Activated effector memory CD4-positive, alpha-beta T cell treated with anti-CD3 and anti-CD28 coated beads, Interleukin-2, amount 50 U/mL, for 16 hours (primary cell): Measurements from ENCODE around the gene MOCS2.

ENCODE experiments used
- DNase-seq: peaks from one replicate; pipeline ENCODE4 v3.0.0-alpha.2; 2020

MOCS2 gene

DNA sequence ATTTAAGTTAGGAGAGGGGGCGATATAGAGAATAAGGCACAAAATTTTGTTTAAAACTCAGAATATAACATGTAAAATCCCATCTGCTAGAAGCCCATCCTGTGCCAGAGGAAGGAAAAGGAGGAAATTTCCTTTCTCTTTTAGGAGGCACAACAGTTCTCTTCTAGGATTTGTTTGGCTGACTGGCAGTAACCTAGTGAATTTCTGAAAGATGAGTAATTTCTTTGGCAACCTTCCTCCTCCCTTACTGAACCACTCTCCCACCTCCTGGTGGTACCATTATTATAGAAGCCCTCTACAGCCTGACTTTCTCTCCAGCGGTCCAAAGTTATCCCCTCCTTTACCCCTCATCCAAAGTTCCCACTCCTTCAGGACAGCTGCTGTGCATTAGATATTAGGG lies 18.3 kb downstream of the MOCS2 start:
- no peak for DNase-seq

DNA sequence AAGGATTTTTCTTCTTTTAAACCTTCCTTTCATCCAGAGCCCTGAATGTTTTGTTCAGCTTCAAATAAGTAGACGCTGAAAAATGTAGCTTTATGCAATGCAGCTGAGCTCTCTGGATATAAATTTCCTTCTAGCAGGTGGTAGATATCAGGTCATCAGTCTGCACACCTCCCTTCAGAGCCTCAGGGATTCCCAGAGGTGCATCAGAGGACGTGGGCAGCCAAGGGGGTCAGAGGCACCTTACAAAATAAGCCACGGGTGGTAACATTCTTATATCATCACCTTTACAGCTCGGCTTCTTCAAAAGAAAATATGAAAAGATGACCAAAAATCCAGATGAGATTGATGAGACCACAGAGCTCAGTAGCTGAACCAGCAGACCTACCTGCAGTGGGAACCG lies 19.3 kb downstream of the MOCS2 start:
- no peak for DNase-seq

DNA sequence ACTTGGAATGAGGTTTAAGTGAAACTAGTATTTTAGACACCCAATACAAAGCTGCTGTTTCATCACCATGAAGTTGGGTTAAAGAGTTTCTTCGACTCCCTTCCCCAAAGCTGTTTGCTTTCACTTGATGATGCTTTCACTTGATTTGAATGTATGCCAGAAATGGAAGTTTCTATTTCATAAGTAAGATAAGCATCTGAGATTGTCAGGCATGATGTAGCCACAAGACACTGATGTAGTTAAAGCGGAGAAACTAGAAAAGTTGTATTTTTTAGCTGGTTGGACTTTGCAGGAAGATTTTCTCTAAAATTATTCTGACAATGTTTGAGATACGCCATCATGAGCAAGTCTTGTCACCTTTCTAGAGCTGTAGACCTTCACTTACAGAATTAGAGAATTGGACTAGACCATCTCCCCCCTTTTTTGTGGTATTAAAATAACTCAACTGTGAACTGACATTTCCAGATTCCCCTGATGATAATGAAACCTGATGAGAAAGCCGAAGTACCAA lies 20.0 kb downstream of the MOCS2 start:
- no peak for DNase-seq

DNA sequence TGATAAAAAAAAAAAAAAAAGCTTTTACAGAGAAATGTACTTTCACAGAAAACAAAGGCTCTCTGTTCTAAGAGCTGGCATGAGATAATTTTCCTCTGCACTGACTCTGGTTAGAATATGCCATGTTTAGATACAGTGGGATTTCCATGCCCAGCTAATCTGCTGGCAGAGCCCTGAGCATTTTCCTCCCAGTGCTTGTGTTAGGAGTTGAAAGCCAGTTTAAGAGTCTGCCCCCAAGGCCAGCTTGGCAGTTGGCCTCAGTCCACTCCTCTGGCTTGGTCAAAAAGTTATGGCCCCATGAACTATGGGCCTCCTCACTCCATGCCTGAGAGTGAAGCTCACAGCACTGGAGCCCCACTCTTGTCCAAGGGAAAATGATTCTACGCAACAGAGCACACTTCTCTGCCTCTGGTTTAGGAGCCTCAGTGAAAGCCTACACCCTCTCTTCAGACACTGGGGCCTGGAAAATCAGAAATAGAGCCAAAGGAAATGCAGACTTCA lies 21.9 kb downstream of the MOCS2 start:
- DNase-seq: no peak

DNA sequence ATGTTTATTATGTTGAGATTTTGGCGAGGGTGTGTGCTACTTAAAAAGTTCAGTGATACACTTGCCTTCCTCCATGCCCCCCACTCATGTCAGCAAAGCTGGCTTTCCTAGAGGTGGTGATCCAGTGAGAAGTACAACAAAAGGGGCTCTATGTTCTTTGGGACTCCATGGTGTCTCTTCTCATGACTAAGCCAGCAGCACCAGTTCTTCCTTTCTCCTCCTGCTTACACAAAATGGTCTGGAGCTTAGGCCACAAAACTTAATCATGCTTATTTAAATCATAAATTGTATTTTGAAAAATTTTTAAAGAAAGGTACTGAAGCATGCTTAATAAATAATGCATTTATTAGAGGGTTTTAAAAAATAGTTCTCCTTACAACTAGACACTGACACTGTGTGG lies 22.4 kb downstream of the MOCS2 start:
- no peak for DNase-seq

DNA sequence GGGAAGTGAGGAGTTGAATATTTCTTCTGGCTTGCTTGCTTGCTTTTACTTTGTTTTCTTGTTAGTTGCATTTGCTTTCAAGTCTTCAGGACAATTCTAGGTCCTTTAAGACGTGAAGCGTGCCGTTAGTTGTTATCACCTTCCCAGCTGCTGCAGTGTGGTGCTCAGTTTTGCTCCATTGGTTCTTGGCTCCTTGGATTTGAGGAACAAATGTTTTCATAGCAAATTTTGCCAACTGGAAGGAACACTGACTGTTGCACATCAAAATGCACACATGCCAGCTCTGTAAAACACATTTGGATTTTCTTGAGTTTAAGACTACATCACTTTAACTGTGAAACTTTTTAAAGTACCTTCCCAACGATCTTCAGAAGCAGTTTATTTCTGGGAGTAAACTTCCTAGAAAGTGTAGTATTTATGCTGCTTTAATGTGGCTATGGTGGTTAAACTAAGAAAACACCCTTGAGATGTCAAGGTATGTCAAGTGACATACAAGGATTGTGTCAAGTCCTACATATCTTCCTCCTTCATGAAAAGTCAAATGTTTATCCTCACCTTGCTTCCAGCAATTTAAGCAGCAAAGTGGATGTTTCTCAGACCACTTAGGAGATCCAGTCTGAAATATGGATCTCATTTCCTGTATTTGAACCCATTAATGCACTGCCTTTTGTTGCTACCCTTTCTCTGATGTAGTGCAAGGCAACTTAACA lies 24.9 kb downstream of the MOCS2 start:
- DNase-seq: no peak

DNA sequence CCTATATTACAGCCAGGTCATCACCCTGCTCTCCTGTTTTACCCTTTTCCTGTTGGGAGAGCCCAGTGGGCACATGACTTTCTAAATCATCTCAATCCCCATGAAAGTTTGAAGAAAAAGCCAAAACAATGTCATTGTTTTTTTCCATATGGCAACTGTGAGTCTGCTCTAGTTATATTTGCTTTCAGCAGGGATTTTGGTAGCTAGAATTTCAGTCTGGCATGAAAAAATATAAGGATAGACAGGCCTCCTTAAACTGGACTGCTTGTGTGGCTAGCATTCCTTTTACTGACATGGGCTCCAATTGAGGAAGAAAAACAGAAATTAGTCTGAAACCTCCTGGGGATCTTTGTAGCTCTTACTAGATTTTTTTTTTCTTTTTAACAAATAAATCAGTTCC lies 25.6 kb downstream of the MOCS2 start:
- DNase-seq: no peak

DNA sequence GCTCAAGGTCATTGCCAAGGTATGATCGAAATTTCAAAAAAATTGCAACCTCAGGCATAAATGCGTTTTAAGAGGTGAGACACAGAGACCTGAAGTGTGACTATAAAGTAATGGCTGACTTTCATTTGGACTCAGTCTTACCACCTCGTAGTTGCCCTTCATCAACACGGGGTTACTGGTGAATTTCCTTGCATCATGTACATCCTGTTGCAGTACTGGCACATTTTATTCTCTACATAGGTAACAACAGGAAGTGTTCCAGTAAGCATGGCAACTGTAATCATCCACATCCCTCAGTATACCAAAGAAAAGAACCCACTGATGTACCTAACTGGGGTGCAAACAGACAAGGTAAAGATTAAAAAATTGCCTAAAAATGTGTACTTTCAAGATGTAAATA lies 29.3 kb downstream of the MOCS2 start:
- DNase-seq: no peak

DNA sequence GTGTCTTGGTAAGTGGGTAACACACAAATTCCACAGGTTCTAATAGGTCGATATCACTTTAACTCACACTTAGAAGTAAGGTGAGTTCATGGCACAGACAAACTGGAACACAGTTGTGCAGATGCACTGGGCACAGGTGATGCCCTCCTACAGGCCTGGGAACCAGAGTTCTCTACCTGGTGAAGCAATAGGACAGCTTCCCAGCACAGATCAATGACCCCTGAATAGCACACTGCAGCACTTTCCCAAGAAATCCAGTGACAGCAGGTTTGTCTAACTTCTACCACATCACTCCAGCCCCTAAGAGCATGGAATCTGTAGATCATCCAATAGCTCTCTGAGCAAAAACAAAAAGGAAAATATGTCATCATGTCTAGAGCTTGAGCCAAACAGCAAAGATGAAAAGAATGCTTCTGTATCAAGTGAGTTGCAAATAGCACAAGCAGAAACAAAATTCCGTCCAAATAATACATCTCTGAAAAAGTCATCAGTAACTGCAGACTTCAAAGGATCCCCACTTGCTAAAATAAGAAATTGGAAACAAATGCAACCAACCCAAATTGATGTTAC lies 33.5 kb downstream of the MOCS2 start:
- no peak for DNase-seq

DNA sequence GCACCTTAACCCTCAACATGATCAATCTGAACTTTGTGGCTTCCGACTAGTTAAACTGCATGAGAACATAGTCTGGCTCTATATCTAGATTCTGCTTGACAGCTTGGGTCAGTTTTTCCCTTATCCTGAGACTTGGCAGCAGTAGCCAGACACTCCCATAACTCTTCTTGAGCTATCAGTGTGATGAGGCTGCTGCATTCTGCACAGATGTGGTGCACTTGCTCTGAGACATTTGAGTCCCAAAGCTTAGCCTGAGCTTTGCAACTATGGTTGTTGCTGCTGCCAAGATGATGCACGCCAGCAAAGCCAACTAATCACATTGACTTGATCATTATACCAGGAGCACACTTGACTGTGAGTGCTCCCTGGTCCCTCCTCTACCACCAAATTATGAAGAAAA lies 36.2 kb downstream of the MOCS2 start:
- DNase-seq: no peak

DNA sequence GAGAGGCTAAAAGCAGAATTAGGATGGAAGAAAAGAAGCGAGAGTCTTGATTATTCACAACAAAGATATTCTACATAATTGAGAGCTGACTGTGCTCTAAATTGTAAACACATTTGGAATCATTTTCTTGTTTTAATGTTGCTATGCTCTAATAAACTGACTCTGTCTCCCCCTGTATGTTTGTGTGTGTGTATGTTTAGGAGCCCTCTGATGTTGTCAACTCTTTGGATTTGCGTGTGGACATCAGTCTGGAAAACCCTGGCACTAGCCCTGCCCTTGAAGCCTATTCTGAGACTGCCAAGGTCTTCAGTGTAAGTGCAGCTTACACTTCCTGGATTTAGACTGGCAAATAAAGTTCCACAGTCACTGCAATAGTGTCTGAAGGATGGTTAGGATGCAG lies 37.8 kb downstream of the MOCS2 start:
- no peak for DNase-seq

DNA sequence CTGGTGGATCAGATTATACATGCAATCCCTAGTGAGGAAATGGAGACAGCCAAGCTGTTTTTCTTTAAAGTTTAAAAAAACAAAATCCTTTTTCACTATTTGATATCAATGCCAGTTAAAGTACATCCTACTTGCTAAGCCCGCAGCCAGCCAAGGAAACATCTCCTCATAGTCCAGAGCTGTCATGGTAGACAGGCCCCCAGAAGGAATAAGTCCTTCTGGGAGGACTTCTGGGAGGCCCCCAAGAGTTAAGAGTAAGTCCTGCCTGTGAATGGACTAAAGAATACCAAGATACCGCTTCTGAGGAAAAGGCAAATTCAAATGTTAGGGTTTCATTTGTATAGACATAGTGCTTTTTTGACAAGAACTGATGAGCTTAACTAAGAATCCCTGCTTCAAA lies 38.3 kb downstream of the MOCS2 start:
- DNase-seq: no peak

DNA sequence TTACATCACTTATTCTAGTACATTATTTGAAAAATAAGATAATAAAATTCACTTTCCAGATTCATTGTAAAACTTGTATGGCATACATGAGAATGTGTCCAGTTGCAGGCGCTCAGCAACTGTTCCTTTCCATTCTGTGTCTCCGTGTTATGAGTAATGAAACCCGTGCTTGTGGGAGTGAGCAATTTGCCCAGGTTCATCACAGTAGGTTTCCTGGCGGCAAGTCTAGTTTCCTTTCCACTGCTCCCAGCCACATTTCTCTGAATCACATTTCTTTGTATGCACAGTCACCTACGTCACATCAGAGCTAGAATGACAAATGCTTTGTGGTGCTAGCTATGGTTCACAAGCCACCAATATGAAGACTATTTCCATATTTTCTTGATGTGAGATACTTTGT lies 39.9 kb downstream of the MOCS2 start:
- DNase-seq: peak; percentile 76

DNA sequence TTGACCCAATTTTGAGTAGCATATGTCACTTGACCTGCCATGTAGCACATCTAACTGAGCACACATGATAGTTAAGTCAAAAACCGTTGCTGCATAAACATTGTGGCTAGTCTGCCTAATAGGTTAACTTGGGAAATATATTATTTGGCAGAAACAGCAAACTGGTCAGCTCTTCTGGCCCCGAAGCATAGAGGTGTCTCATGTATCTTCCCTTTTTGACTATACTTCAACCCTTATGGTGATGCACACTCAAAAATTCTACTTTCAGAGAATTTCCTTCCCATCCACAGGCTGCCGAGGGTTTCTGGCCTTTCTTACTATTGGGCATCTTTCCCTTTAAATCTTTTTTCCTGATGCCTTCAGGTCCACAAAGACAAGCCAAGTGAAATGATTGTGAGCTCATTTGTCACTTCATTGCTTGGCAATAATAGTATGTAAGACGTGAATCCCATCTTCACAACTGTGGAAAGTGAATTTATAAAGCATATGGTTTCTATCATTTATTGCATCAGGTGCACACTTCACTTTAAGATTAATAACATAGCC lies 41.2 kb downstream of the MOCS2 start:
- DNase-seq: no peak

DNA sequence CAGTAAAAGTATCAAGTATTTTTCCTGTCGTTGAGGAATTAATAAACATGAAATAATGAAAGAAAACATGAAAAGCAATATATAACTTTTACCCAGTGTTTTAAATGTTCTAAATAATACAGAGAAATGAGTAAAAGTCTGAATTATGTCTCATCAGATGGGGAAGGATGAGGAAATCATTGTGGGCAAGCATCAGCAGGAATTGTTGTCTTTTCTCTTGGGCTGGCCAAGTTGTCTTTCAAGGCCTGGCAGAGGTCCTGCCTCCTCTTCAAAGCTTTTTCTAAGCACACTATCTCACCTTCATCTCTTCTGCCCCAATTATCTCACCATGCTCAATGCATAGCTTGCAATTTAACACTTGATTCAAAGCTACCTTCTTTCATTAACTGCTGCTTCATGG lies 41.9 kb downstream of the MOCS2 start:
- no peak for DNase-seq

DNA sequence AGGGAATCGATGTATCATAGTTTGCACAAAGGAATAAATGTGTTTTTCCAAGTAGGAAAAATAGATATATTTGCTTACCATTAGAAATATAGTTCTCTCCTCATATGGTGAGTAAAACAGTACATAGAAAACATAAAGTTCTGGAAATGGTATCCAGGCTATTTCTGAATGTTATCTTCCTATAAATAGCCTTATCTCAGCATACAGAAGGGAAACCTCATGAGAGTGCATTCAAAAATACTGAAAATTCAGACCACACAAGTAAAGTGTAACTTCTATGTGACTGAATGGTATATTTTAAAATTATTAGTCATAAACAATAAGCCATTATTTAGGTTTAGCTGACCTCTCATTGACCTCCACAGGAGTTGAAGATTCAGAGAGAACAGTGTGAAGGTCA lies 43.5 kb downstream of the MOCS2 start:
- DNase-seq: no peak

DNA sequence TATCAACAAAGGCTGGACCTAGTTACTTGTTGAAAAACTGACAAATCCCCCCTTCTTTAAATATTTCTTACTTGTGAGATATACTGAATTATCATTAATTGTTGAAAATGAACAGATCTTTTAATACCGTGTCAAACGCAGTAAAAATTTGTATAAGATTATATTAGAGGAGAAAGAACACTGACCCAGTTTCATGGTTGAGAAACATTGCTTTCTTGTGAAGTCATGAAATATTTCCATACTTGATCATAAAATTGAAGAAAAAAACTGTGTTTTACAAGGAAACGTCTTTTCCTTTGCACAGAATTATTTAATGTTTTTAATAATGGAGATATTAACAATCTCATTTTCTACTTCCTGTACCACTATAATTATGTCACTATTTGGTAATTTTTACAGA lies 45.8 kb downstream of the MOCS2 start:
- no peak for DNase-seq

DNA sequence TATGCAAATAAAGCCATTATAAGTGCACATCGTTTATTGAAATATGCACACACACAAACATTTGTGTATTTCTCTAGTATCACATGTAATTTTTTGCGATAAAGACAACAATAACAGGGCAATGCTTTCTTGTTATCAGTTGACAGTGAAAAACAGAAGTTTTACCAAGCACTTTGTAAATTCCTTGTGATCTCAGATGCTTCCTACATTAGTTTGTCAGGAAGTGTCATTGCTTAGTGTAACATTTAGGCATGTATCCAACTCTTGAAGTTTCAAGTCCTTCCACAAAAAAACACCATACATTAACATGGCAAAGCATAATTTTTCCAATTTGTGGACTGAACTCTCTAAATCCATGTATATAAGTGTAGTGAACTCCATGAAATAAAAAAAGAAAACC lies 46.4 kb downstream of the MOCS2 start:
- no peak for DNase-seq

DNA sequence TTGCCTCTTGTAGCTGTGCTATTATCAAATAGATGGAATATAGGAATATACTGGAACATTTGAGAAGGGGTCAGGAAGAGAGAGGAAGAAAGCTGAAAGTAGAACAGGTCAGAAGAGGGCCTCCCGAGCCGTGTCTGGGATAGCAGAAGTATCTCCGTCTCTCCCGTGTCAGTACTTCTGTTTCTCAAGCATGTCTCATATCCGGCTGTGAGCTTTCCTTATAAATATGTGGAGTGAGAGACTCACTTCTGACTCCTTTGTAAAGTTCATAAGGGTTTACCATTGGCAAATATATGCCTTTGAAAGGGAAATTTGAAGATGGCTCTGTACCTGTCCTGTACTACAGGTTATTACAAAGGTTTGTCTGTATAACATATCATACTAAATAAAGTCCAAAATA lies 50.3 kb downstream of the MOCS2 start:
- no peak for DNase-seq

DNA sequence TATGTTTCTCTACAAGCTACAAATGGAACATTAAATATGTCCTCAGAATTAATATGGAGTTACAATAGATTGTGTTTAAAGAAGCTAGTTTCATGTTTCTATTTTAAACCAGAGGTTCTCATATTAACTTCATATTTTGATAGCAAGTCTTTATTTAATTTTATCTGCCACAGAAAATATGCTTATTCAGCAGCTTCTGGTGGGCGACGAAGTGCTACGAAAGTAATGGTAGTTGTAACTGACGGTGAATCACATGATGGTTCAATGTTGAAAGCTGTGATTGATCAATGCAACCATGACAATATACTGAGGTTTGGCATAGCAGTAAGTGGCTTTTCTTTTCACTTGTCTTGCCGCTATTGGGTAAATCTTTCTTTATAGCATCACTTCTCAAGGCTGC lies 54.2 kb downstream of the MOCS2 start:
- no peak for DNase-seq

DNA sequence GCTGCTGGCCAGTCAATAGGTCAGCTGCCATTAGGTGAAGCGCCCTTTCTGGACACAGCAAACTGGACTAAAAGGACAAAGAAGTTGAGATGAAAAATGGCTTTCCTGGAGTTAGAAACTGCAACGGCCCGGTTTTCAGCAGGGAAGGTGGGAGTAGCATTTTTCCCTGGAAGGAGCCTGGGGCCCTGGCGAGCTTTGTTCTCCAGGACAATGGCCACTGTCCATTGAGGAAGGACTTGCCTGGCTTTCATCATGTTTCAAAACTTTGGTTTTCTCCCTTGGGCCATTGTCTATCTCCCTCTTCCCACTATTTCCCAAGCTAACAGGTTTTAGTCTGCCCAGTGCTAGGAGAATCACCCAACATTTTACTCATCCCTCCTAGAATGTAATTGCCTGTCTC lies 56.2 kb downstream of the MOCS2 start:
- DNase-seq: no peak

DNA sequence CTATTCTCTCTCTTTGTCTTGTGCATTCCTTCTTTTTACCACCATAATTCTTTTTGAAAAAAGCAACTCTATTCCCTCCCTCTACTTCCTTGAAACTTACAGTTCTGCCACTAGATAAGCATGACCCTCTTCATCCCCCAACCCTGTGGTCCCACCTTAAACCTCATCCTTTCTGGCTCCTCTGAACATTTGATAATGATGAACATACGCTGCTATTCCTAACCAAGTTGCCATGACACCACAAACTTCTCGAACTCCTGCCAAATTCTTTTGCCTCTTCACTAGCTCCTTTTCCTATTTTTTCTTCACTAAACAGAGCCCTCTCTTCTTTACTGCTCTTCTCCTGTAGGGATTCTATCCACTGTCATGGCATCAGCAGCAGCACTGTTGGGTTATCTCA lies 57.1 kb downstream of the MOCS2 start:
- no peak for DNase-seq

DNA sequence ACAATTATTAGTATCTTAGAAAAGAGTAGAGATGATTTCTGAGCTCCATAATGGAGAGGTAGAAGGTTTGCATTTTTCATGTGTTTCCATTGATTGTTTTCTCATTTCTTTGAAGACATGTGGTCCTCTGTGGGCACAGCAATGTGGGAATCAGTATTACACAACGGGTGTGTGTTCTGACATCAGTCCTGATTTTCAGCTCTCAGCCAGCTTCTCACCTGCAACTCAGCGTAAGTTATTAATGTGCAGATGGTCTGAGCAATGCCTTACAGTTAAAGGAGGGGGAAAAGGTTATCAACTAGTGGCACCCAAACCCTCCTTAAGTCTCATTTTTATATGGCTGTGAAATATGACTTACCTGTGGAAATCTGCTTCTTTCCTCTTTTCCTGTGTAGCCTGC lies 61.3 kb downstream of the MOCS2 start:
- no peak for DNase-seq
